ENCODE measurements around the gene KCTD16. TPM values are rescaled to one million over a fixed set of nuclear protein-coding genes. Genes with fewer than 3 reads are reported as not detected.

KCTD16 gene
- total and polyA plus RNA-seq, 2 donors (not counting 1 experiment from before 2014, with no cell fraction given), result not detected

GRCh38 chr5:144133050-144133633, 37.5 kb upstream of the KCTD16 start:
- 100% methylated on average over 1 of the region's 4 CpGs for WGBS (ENCODE audit: insufficient coverage)
- peaks cover 11% of the 10 kb centered on the region for H3K27me3 Mint-ChIP-seq
- intact Hi-C loops (cut with micrococcal nuclease), result no loop called here
- Histone ChIP-seq H3K79me2 (ENCODE audit: control insufficient read depth, insufficient read depth, low read length) (no peaks in the 10 kb centered on the region), H3K36me3 (replicated peaks in 1 of 2; ENCODE audit: control extremely low read depth in 1 of 2, control insufficient read depth in 1 of 2, extremely low read depth in 1 of 2, insufficient read depth in 2 of 2, low read length in 1 of 2) (no peaks in the 10 kb centered on the region), H3K9ac (ENCODE audit: low read length) (no peak overlapping the region), H2AFZ (ENCODE audit: insufficient read depth, low read depth, low read length, poor library complexity, severe bottlenecking) (no peak overlapping the region), H3K4me3 (ENCODE audit: control extremely low read depth in 1 of 5, extremely low read depth in 1 of 5, insufficient read depth in 1 of 5, low read depth in 2 of 5, low read length in 4 of 5) (no peak overlapping the region), H4K20me1 (ENCODE audit: control insufficient read depth, insufficient read depth, low read length, poor library complexity, severe bottlenecking) (no peaks in the 10 kb centered on the region), H3K4me2 (replicated peaks; ENCODE audit: low read depth, low read length, poor library complexity, severe bottlenecking) (no peak overlapping the region), H3K27ac (ENCODE audit: low read length in 2 of 2) (no peak overlapping the region), H3K4me1 (ENCODE audit: control insufficient read depth in 2 of 2, insufficient read depth in 2 of 2, low read length in 2 of 2) (no peaks in the 10 kb centered on the region), H3K27me3 (replicated peaks in 1 of 4; ENCODE audit: control extremely low read depth in 1 of 4, control insufficient read depth in 3 of 4, insufficient read depth in 4 of 4, low read length in 3 of 4) (no peaks in the 10 kb centered on the region), H3K9me3 (ENCODE audit: control extremely low read depth in 1 of 3, control insufficient read depth in 2 of 3, insufficient read depth in 1 of 3, low read length in 2 of 3) (no peaks in the 10 kb centered on the region)
- DNase-seq (no peak), ATAC-seq (ENCODE audit: low read depth) (no peak)
- H3K4me3 Mint-ChIP-seq, result no peak overlapping the region
- no peak overlapping the region for H3K27ac Mint-ChIP-seq
- H3K4me1 Mint-ChIP-seq, result no peaks in the 10 kb centered on the region
- no peaks in the 10 kb centered on the region for H3K9me3 Mint-ChIP-seq (ENCODE audit: insufficient read depth)
- ChIA-PET POLR2A (no interaction called here), CTCF (no interaction called here)
- TF ChIP-seq CTCF (IDR thresholded peaks at IDR 0.05) (no peak), EZH2 (IDR thresholded peaks at IDR 0.05; ENCODE audit: borderline replicate concordance, insufficient read depth, low read depth, low read length, poor library complexity, severe bottlenecking) (no peak)

GRCh38 chr5:144134194-144134826, 36.4 kb upstream of the KCTD16 start:
- Mint-ChIP-seq H3K27ac (no peak overlapping the region), H3K4me1 (no peaks in the 10 kb centered on the region), H3K27me3 (peaks cover 11% of the 10 kb centered on the region), H3K9me3 (ENCODE audit: insufficient read depth) (no peaks in the 10 kb centered on the region), H3K4me3 (no peak overlapping the region)
- Histone ChIP-seq H3K36me3 (replicated peaks in 1 of 2; ENCODE audit: control extremely low read depth in 1 of 2, control insufficient read depth in 1 of 2, extremely low read depth in 1 of 2, insufficient read depth in 2 of 2, low read length in 1 of 2) (no peaks in the 10 kb centered on the region), H3K9me3 (ENCODE audit: control extremely low read depth in 1 of 3, control insufficient read depth in 2 of 3, insufficient read depth in 1 of 3, low read length in 2 of 3) (no peaks in the 10 kb centered on the region), H3K27me3 (replicated peaks in 1 of 4; ENCODE audit: control extremely low read depth in 1 of 4, control insufficient read depth in 3 of 4, insufficient read depth in 4 of 4, low read length in 3 of 4) (no peaks in the 10 kb centered on the region), H2AFZ (ENCODE audit: insufficient read depth, low read depth, low read length, poor library complexity, severe bottlenecking) (no peak overlapping the region), H3K79me2 (ENCODE audit: control insufficient read depth, insufficient read depth, low read length) (no peaks in the 10 kb centered on the region), H3K27ac (ENCODE audit: low read length in 2 of 2) (no peak overlapping the region), H3K9ac (ENCODE audit: low read length) (no peak overlapping the region), H3K4me2 (replicated peaks; ENCODE audit: low read depth, low read length, poor library complexity, severe bottlenecking) (no peak overlapping the region), H3K4me1 (ENCODE audit: control insufficient read depth in 2 of 2, insufficient read depth in 2 of 2, low read length in 2 of 2) (no peaks in the 10 kb centered on the region), H4K20me1 (ENCODE audit: control insufficient read depth, insufficient read depth, low read length, poor library complexity, severe bottlenecking) (no peaks in the 10 kb centered on the region), H3K4me3 (ENCODE audit: control extremely low read depth in 1 of 5, extremely low read depth in 1 of 5, insufficient read depth in 1 of 5, low read depth in 2 of 5, low read length in 4 of 5) (no peak overlapping the region)
- ATAC-seq (ENCODE audit: low read depth), result no peak
- POLR2A ChIA-PET, result no interaction called here
- DNase-seq, result no peak
- 80% methylated on average over 1 of the region's 2 CpGs for whole genome bisulfite sequencing (ENCODE audit: insufficient coverage)
- CTCF ChIA-PET, result no interaction called here
- intact Hi-C loops (cut with micrococcal nuclease), result no loop called here
- TF ChIP-seq CTCF (IDR thresholded peaks at IDR 0.05), result no peak
- TF ChIP-seq EZH2 (IDR thresholded peaks at IDR 0.05; ENCODE audit: borderline replicate concordance, insufficient read depth, low read depth, low read length, poor library complexity, severe bottlenecking), result no peak
